Measurements from ENCODE around the gene SLC7A10. TPM values are rescaled to one million over a fixed set of nuclear protein-coding genes. Genes with fewer than 3 reads are reported as not detected.
A peak's percentile ranks its signal among the peaks of the same experiment; 100 is the strongest.
"Not testable (repeated sequence)": the region's sequence is repeated elsewhere in the genome, so short reads cannot be mapped to it uniquely, and the experiment has no call there.

The SLC7A10 gene
- polyA plus RNA-seq, 5 donors = 0.34 to 1.4 (median 0.58) TPM

DNA sequence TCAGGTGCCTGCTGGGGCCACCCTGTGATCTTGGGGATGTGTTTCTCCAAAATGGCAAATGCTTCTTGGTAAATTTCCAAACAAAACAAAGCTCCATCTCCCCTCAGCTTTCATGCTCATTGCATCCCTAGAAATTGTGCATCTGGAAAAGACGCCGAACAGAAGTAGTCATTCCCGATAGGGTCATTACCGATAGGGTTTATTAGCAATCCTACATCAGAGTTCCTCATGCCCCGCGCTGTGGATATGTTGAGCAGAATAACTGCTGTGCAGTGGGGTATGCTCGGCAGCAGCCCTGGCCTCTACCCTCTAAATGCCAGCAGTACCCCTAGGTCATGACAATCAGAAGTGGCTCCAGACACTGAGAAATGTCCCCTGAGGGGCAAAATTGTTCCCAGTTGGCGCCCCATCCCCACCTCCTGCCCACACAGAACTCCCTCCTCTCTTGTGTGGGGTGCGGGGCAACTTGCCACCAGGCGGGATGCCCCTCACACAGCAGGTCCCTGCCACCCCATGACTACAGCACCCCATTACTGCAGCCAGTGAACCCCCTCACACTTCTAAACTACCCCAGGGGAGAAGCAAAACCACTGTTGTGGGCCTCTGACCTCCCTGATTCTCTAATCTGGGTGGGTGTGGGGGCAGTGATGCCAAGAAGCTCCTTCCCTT, 13.0 kb upstream of the SLC7A10 start:
- no peak for DNase-seq

DNA sequence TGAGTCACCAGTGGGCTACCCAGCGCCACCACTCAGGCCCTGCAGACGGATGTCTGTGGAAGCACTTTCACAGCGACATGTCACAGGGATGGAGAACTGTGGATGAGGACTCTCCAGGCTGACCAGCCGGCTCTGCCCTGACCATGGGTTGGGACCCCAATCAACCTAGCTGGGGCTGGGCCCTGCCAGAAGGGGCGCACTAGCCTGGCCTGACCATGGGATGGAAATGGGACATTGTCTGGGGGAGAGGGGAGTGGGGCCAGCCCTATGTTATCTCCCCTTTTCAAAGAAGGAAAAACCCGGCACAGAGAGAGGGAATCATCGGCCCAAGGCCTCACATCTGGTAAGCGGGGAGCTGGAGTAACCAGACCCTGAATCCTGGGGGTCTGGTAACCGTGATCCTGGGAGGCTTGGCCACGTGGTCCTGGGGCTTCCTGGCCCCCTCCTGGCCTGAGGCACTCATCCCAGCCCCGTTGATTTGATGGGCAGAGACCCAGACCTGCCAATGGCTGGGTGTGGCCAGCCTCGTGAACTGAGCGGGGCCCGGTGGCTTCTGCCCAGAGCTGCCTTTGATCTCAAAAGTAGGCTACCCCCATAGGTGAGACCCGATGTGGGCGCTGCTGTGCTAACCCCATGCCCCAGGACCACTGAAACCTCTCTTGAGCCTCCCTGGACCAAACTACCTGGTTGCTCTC, 11.2 kb upstream of the SLC7A10 start:
- DNase-seq = no peak

- no peak for DNase-seq
Measured at GRCh38 chr19:33235996-33236350, 10.3 kb upstream of the SLC7A10 start.

DNA sequence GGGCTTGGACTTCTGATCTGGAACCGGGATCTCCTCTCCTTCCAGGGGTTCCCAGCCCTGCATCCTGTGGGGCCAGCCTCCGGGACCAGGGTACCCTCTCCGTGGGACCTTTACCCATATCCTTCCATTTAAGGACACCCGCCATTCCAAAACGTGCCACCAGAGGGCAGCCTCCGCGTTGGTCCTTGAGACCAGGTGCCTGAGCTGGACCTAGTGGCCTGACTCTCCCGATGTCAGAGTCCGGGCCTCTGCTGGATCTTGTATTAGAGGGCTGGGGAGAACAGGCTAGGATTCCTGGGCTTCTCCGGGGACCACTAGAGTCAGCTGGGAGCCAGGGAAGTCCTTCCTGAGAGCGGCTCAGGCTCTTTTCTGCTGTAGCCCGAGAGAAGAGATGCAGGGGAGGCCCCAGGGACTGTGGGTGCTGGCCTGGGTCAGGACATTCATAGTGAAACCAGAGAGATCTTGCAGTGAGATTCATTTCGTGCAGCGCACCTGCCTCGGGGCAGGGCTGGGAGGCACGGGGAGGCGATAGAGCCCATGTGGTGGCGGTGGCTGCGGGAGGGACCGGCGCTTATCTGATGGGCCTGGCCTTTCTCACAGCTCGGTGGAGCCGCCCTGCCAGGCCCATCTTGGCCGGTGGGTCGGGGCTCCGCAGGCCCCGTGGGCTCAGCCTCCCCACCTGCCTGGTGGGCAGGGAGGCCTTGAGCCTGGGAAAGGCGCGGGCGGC, 9.8 kb upstream of the SLC7A10 start:
- DNase-seq = peak in 1 of 2 donors; percentile 52

GRCh38 chr19:33234736-33235135, 9.1 kb upstream of the SLC7A10 start:
- no peak for DNase-seq

GRCh38 chr19:33234092-33234491, 8.4 kb upstream of the SLC7A10 start:
- no peak for DNase-seq

DNA sequence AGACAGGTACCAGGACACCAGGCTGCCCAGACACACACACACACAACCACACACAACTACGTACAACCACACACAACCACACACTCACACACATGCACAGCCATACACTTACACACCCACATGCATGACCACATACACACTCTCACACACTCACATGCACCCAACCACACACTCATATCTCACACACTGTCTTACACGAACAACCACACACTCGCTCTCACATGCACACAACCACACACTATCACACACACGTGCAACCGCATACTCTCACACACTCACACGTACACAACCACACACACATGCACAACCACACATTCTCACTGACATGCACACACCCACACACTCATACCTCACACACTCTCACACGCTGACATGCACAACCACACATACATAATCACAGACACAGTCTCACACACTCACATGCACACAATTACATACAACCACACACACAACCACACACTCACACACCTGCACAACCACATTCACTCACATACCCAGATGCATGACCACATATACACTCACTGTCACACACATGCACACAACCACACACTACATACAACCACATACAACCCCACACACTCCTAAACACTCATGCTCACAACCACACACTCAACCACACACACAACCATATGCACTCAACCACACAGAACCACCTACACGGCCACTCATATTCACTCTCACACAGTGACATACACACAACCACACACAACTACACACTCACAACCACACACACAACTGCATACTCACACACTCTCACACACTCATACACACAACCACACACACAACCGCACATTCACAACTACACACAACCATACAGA, 7.6 kb upstream of the SLC7A10 start:
- DNase-seq = no peak

- no peak for DNase-seq
Measured at GRCh38 chr19:33232656-33233055, 7.0 kb upstream of the SLC7A10 start.

DNA sequence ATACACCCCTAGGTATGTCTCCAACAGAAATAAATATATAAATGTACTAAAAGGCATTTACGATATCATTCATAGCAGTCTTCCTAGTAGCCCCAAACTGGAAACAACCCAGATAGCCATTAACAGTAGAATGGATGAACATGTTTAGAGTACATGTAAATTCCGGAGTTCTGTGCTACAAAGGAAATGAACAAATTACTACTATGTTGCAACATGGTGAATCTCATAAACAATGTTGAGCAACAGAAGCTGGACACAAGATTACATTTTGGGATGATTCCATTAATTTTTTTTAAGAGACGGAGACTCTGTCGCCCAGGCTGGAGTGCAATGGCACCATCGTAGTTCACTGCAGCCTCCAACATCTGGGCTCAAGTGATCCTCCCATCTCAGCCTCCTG, 5.9 kb upstream of the SLC7A10 start:
- DNase-seq = peak; percentile 52 to 64

- DNase-seq = no peak
Measured at GRCh38 chr19:33229962-33230361, 4.3 kb upstream of the SLC7A10 start.

DNA sequence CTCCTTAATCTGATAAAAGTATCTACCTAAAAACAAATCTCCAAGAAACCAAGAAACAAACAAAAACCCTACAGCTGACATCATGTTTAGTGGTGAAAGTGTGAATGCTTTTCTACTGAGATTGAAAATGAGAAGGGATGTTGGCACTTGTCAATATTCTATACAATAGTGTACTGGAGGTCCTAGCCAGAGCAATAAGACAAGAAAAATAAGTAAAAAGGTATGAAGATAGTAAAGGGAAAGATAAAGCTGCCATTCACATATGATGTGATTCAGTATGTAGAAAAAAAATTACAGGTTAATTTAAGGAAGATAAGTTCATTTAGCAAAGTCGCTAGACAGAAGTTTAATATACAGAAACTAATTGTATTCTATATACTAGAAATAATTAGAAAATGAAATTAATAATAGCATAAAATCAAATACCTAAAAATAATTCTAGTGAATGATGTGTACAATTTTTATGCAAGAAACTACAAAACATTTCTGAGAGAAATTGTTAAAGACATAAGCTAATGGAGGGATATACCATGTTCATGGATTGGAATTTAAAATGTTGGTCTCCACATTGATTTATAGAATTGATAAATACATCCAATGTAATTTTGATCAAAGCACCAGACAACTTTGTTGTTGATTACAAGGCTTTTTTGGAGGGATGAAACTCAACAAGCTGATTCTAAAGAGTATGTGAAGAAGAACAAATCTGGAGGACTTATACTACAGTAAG, 2.4 kb upstream of the SLC7A10 start:
- no peak for DNase-seq

- no peak for DNase-seq
Measured at GRCh38 chr19:33227242-33227650, 1.6 kb upstream of the SLC7A10 start.

- DNase-seq = no peak
Measured at GRCh38 chr19:33226550-33227241, 1.0 kb upstream of the SLC7A10 start.

DNA sequence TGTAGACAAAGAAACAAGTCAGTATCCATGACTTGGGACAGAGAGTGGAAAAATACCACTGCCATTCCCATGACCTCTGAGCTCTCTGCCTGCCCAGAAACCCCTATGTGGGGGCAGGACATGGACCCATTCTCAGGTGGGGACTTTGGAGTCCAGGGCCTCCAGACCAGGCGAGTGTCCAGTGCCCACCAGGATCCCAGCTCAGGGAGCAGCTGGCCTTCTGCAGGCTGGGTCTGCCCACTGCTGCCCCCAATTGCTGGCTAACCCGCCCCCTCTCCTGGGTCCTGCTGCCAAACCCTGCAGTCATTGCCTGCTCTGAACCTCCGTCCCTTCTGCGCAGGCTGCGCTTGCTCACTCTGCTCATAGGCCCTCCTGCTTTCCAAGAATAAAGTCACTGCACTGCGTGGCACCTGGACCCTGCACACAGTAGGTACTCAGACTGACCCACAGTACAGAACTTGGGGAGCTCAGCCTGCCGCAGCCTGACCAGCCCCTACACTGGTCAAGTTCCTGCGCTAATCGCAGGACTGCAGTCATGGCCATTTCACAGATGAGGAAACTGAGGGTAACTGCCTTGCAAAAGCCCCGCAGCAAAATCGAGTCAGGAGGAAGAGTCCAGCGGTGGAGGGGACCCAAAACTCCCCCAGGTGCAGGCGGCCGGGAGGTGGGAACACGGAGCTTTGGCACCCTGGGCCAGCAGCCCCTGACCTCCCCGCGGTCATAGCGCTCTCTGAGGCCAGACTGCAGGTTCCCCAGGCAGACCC, 774 bp downstream of the SLC7A10 start:
- DNase-seq = no peak

DNA sequence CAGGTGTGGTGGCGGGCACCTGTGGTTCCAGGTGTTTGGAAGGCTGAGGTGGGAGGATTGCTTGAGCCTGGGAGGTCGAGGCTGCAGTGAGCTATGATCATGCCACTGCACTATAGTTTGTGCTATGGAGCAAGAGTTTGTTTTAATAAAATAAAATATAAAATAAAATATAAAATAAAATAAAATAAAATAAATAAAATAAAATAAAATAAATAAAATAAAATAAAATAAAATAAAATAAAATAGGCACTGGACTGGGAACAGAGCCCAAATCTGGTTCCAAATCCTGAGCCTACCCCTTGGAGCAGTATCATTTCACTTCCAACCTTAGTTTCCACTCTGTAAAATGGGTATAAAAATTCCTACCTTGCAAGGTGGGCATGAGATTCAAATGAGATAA, 3.4 kb downstream of the SLC7A10 start:
- not testable (repeated sequence) for DNase-seq

- DNase-seq = no peak
Measured at GRCh38 chr19:33221638-33222037, 4.0 kb downstream of the SLC7A10 start.

- DNase-seq = no peak
Measured at GRCh38 chr19:33220735-33221134, 4.9 kb downstream of the SLC7A10 start.

DNA sequence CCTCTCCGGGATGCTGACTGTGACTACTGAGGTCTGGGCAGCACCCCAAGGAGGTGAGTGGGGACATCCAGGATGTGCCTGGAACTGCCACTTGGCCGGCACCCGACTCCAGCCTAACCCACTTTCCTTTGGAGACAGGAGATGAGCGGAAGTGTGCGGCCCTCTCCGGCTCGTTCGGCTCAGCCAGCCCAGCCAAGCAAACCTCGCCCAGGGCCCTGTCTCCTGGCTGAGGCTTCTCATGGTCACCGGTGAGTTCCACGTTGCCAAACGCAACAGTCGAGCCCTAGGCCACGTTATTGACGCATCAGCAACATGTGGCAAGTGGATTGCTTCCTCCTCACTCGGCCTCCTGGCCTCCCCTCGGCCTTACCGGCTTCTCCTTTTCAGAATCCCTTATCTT, 5.5 kb downstream of the SLC7A10 start:
- no peak for DNase-seq

GRCh38 chr19:33219261-33219815, 6.3 kb downstream of the SLC7A10 start:
- DNase-seq = no peak

- no peak for DNase-seq
Measured at GRCh38 chr19:33217881-33218280, 7.8 kb downstream of the SLC7A10 start.
